ENCODE results near the gene ZNF700.
"Not testable (repeated sequence)": the region's sequence is repeated elsewhere in the genome, so short reads cannot be mapped to it uniquely, and the experiment has no call there.

DNA sequence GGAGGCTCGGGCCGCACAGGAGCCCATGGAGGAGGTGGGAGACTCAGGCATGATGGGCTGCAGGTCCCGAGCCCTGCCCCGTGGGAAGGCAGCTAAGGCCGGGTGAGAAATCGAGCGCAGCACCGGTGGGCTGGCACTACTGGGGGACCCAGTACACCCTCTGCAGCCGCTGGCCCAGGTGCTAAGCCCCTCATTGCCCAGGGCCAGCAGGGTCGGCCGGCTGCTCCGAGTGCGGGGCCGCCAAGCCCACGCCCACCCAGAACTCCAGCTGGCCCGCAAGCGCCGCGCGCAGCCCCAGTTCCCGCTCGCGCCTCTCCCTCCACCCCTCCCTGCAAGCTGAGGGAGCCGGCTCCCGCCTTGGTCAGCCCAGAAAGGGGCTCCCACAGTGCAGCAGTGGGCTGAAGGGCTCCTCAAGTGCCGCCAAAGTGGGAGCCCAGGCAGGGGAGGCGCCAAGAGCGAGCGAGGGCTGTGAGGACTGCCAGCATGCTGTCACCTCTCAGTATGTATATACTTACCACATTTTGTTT lies 16.5 kb downstream of the ZNF700 start:
- TF ChIP-seq, protein P1, sequence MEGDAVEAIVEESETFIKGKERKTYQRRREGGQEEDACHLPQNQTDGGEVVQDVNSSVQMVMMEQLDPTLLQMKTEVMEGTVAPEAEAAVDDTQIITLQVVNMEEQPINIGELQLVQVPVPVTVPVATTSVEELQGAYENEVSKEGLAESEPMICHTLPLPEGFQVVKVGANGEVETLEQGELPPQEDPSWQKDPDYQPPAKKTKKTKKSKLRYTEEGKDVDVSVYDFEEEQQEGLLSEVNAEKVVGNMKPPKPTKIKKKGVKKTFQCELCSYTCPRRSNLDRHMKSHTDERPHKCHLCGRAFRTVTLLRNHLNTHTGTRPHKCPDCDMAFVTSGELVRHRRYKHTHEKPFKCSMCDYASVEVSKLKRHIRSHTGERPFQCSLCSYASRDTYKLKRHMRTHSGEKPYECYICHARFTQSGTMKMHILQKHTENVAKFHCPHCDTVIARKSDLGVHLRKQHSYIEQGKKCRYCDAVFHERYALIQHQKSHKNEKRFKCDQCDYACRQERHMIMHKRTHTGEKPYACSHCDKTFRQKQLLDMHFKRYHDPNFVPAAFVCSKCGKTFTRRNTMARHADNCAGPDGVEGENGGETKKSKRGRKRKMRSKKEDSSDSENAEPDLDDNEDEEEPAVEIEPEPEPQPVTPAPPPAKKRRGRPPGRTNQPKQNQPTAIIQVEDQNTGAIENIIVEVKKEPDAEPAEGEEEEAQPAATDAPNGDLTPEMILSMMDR (conservative IDR thresholded peaks at IDR 0.05 in 1 of 2, IDR thresholded peaks at IDR 0.05 in 1 of 2; ENCODE audit: extremely low read depth in 1 of 2, insufficient read depth in 1 of 2, low read depth in 1 of 2, low read length in 2 of 2): not testable (repeated sequence)
- not testable (repeated sequence) for TF ChIP-seq EZH2 (IDR thresholded peaks at IDR 0.05; ENCODE audit: borderline replicate concordance, low read length)
